ENCODE results near the gene TNNI3K.
"Not testable (repeated sequence)": the region's sequence is repeated elsewhere in the genome, so short reads cannot be mapped to it uniquely, and the experiment has no call there.

TNNI3K gene, protein sequence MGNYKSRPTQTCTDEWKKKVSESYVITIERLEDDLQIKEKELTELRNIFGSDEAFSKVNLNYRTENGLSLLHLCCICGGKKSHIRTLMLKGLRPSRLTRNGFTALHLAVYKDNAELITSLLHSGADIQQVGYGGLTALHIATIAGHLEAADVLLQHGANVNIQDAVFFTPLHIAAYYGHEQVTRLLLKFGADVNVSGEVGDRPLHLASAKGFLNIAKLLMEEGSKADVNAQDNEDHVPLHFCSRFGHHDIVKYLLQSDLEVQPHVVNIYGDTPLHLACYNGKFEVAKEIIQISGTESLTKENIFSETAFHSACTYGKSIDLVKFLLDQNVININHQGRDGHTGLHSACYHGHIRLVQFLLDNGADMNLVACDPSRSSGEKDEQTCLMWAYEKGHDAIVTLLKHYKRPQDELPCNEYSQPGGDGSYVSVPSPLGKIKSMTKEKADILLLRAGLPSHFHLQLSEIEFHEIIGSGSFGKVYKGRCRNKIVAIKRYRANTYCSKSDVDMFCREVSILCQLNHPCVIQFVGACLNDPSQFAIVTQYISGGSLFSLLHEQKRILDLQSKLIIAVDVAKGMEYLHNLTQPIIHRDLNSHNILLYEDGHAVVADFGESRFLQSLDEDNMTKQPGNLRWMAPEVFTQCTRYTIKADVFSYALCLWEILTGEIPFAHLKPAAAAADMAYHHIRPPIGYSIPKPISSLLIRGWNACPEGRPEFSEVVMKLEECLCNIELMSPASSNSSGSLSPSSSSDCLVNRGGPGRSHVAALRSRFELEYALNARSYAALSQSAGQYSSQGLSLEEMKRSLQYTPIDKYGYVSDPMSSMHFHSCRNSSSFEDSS

DNA sequence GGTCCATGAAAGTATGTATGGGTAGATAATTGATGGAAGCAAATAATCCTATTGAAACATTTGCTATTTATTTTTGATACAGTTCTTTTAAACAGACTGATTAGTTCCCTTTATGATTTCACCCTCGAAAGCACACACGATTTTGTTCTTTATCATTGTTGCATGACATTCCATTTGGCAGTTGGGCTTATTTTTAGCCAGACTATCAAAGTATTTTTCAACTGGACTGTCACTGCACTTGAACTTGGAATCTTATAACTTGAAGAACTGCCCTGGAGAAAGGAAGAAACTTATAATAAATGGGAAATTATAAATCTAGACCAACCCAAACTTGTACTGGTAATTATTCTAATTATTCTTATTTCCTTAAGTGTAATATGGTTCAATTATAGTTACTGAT lies at the start of gene TNNI3K:
TSS of gene TNNI3K (plus strand) at position 235 of the 400 bp plus-strand sequence. CDS start at position 300, 65 bp downstream.
- no peak for DNase-seq (ENCODE audit: low spot score)

DNA sequence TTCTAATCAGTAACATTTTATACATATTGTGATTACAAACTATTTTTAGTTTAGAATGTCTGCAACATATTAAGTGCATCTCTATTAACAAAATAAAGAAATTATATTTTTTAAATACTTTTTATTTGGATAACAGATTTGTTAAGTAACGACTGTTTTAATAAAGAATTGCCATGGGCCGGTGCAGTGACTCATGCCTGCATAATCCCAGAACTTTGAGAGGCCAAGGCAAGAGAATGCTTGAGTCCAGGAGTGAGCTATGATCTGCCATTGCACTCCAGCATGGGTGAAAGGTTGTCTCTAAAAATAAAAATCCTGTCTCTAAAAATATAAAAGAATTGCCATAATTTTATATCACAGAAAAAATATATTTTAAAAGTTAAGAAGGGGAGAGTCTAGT lies 41.3 kb upstream of the TNNI3K start:
- DNase-seq (ENCODE audit: low spot score) = no peak

DNA sequence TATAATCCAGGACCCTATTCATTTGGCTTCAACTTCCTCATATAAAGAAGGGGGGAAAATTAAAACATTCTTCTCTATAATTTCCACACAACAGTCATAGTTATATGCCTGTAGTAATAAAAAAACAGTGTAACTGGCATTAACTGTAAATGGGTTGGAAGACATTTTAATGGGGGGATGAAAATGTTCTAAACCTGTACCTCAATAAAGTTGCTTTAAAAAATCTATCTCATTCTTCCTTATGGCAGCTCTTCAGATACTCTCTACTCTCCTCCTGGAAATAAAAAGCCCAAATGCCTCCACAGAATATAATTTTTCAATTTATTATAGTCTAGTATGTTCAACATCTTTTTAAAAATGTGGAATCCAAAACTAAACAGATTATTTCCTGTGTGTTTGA lies 39.8 kb upstream of the TNNI3K start:
- DNase-seq (ENCODE audit: low spot score) = no peak

DNA sequence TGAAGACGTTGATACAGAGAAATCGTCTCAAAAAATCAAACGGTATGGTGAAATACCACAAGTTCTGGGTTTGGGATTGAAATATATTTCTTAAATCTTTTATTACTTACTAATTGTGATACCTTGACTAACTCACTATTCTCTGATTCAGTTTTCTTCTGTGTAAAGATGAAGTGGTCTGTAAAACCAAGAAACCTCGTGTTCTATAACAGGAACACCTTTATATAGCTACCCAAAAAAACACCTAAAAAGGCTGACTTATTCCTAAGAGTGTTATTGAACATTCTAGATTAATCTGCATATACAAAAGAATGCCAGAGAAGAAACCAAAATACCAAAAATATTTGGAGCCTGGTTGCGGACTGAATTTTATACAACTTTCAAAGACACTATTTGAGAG lies 37.9 kb upstream of the TNNI3K start:
- DNase-seq (ENCODE audit: low spot score) = no peak

DNA sequence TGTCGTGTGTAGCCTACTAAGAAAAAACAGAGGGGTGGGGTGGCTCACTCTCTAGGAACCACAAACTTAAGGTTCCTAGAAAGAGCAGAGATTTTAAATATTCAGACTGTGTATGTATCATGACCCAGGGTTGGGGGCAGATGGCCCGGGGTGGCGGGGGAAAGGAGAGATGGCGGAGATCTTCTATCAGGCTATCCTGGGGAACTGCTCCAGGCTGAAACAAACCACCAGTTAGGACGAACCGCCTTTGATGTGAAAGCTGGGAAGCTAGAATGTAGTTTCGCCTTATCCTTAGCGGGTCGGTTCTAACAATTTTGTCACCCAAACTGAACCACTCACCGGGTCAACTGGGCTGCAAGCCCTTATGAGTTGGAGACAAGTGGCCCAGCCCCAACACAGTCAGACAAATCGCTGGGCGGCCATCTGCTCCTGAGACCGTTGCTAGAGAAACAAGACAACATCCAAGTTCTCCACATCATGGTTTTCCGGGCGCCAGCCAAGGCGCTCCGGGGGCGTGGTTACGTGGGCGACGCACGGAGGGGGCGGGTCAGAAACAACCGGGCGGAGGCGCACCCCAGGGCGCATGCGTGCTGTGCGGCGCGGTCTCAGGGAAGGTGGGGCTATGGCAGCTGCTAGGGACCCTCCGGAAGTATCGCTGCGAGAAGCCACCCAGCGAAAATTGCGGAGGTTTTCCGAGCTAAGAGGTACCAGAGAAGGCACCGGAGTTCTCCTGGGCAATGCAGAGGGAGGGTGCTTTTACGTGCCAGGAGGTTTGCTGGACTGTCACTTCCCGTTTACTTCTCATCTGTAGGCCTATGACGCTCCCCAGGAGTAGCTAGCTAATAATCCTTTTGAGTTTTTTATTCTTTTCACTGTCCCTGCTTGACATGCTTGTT lies 37.3 kb upstream of the TNNI3K start, which contains the start of the genes FPGT and LRRIQ3:
TSS of gene FPGT (plus strand) at position 586 of the 896 bp plus-strand sequence. CDS start at position 623, 37 bp downstream.
TSS of gene LRRIQ3 (minus strand) at position 520 of the 896 bp plus-strand sequence. CDS start 14,492 bp downstream, outside the sequence.
- DNase-seq (ENCODE audit: low spot score) = peak; percentile 94

DNA sequence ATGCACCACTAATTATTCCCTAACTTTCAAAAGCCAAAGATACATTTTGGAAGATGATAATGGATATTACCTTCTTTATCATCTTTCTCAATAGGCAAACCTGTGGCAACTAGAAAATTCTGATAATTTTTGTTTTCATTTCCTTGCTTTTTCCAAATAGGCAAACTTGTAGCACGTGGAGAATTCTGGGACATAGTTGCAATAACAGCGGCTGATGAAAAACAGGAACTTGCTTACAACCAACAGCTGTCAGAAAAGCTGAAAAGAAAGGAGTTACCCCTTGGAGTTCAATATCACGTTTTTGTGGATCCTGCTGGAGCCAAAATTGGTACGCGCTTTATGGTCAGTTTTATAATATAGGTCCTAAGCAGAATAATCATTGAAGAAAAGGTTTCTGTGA lies 35.7 kb upstream of the TNNI3K start:
- no peak for DNase-seq (ENCODE audit: low spot score)

DNA sequence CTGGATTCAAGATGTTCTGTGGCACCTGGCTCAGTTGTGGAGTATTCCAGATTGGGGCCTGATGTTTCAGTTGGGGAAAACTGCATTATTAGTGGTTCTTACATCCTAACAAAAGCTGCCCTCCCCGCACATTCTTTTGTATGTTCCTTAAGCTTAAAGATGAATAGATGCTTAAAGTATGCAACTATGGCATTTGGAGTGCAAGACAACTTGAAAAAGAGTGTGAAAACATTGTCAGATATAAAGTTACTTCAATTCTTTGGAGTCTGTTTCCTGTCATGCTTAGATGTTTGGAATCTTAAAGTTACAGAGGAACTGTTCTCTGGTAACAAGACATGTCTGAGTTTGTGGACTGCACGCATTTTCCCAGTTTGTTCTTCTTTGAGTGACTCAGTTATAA lies 29.9 kb upstream of the TNNI3K start:
- no peak for DNase-seq (ENCODE audit: low spot score)

DNA sequence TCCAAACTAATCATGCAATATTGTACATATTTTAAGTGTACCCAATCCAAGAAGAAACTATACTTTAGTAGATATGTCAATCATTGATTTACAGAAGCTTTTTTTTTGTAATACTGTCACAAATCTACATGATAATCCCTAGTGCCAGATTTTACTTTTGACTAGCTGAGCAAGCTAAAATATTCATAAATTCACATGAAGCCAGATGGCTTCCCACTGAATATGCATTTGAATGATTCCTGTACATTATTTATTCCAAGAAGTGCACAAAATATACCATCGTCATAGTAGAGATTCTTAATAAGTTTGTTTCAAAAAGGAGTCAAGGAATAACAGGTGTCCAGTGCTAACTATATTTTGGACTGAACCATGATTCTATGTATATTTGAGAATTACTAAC lies 20.0 kb upstream of the TNNI3K start:
- no peak for DNase-seq (ENCODE audit: low spot score)

DNA sequence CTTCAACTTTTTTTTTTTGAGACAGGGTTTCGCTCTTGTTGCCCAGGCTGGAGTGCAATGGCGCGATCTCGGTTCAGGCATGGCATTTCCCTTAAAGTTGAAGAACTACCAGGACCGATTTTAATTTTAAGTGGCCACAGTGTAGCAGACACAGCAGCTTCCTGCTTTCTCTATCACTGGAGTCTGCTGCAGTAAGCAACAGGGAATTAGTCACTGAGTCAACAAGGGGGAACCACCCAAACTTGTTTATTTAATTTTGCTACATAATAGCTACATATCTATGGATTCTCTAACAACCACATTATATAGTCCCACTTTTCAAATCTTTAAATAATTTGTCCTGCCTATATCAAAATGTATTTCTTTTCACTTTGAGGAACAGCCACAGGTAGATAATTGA lies 12.5 kb upstream of the TNNI3K start:
- no peak for DNase-seq (ENCODE audit: low spot score)

DNA sequence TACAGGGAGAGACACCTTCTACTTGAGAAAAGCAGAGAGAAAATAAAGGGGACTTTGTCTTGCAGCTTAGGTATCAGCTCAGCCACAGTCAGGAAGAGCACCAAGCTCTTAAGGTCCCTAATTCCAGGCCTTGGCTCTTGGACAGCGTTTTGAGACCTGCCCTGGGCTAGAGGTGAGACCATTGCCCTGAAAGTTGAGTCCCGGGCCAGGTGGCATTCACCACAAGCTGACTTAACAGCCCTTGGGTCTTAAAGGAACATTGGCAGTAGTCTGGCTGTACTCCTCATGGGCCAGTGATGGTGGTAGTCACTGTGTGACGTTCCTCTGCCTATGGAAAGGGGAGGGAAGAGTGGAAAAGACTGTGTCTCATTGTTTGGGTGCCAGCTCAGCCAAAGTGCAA lies 11.7 kb upstream of the TNNI3K start:
- DNase-seq (ENCODE audit: low spot score) = no peak

DNA sequence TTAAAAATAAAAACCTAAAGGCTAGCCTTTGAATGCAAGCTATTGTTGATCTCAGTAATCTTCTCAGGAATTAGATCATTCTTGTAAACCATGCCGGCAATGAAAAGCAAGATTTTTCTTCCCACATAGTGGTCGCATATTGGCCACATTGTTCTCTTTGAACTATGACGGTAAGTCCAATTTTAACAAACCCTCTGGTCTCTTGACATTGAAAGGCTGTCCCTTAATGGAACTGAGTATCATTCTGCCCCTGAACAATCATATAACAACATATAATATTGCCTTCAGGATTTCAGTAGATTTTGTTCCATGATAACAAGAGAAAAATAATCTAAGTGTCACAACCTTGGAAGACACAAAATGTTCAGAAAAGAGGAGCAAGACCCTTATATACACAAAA lies 1.3 kb downstream of the TNNI3K start:
- no peak for DNase-seq (ENCODE audit: low spot score)

DNA sequence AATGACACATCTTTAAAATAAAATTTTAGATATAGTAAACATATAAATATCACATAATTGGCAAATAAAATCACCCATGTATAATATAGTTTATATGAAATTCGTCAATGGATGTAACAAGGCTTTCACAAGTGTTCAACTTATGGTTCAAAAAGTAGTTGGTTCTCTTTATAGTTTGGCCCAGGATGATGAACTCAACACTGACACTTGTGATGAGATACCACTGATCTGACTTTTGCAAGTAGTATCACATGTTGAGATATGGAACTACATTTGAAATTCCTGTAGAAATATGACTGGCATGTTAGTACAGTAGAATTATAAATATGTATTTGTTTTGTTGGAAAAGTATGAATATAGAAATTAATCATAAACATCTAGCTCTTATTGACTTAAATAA lies 1.8 kb downstream of the TNNI3K start:
- no peak for DNase-seq (ENCODE audit: low spot score)

DNA sequence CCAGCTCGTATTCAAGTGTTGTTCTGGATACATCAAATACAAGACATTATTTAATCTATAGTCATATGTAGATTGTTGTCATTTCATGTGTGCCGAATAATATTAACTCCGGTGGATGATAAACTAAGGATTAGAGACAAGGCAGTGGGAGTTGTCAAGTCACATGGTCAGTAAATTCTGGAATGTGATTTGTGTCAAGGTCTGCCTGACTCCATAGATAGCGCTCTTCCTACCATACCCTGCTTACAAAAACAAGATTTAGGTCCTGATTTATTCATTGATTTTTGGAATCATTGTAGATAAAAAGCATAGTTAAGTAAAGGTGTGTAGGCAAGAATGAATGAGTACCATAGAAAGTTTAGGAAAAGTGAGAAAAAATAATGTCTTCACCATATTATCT lies 2.6 kb downstream of the TNNI3K start:
- DNase-seq (ENCODE audit: low spot score) = no peak

DNA sequence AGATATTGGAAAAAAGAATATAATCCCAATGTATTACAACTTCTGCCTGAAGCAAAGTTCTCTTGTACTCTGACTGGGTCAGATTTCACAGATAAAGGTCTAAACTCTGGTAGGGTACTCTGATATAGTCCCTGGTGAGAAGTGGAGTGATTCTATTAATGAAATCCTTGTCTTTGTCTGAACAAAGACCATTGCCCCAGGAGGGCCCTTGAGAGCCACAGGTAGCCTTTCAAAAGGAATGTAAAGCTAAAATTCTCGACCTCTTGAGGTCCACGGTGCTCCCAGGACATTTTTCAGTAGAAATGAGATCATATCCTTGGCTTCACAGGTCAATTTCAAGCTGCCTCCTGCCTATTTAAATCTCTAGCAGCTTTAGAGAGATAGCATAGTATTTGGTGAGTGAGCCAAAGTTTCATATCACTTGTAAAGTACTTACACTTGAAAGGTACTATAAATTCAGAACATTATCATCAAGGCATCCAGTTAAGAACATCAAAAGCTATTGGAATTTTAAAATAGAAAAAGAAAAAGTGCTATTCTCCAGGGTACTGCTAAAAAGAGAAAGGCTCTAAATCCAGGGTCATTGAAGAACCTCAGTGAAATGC lies 10.1 kb downstream of the TNNI3K start:
- no peak for DNase-seq (ENCODE audit: low spot score)

DNA sequence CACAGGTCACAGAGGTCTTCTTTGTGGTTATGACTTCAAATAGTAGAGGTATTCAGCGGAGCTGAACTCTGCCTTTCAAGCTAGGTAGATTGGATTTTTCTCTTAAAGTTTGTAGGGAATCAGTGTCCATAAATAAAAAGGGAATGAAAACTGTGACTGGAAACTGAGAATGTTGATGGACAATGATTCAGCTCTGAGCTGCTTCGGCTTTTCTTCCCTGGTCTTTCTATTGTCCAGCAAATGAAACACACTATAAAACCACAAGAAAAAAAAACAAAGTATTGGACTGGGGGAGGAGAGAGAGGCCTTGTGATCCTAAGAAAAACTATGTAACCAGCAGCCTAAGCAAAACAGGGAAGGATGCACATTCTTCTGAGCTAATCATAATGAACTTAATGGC lies 11.1 kb downstream of the TNNI3K start:
- DNase-seq (ENCODE audit: low spot score) = no peak

DNA sequence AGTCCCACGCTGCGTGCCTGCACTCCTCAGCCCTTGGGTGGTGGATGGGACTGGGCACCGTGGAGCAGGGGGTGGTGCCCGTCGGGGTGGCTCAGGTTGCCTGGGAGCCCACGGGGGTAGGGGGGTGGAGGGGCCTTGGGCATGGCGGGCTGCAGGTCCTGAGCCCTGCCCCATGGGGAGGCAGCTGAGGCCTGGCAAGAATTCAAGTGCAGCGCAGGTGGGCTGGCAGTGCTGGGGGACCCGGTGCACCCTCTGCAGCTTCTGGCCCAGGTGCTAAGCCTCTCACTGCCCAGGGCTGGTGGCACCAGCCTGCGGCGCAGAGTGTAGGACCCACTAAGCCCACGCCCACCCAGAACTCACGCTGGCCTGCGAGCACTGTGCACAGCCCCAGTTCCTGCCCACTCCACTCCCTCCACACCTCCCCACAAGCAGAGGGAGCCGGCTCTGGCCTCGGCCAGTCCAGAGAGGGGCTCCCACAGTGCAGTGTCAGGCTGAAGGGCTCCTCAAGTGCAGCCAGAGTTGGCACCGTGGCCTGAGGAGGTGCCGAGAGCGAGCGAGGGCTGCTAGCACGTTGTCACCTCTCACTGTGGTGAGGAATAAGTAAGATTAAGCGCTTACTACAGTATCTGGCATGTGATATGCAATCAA lies 12.8 kb downstream of the TNNI3K start:
- DNase-seq (ENCODE audit: low spot score) = no peak

DNA sequence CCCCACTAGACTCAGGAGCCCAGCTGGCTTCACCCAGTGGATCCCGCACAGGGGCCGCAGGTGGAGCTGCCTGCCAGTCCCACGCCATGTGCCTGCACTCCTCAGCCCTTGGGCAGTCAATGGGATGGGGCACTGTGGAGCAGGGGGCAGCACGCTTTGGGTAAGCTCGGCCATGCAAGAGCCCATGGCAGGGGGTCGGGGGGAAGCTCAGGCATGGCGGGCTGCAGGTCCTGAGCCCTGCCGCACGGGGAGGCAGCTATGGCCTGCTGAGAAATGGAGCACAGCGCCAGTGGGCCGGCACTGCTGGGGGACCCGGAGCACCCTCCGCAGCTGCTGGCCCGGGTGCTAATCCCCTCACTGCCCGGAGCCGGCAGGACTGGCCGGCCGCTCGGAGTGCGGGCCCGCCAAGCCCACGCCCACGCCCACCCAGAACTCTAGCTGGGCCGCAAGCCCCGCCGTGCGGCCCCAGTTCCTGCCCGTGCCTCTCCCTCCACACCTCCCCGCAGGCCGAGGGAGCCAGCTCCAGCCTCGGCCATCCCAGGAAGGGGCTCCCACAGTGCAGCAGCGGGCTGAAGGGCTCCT lies 18.1 kb downstream of the TNNI3K start:
- DNase-seq (ENCODE audit: low spot score) = not testable (repeated sequence)

DNA sequence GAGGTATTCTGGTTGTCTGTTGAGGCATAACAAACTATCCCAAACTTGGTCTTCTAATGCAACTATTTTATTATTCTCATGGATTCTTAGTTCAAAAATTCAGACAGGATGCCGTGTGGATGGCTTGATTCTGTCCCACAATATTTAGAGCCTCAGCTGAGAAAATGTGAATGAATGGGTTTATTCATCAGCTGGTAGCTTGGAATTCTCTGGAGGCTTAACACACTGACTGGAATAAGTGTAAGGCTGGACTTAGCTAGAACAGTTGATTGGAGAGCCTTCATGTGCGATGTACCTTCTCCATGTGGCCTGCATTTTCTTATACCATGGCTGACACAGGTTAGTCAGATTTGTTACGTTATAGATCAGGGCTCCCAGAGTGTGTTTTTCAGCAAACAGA lies 30.8 kb downstream of the TNNI3K start:
- DNase-seq (ENCODE audit: low spot score) = no peak

DNA sequence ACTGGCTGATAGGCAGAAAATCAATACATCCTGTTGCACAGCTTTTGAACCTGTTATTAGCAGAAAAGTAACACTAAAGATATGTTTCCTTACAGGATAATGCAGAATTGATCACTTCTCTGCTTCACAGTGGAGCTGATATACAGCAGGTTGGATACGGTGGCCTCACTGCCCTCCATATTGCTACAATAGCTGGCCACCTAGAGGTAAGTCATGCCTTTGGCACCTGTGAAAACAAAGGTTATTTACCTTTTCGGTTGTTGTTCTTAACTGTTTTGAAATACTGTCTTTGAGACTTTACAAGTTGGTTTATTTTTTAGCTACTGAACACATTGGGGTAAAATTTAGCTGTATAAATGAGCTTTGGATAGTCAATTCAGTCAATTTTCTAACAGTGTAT lies 36.3 kb downstream of the TNNI3K start:
- DNase-seq (ENCODE audit: low spot score) = no peak

DNA sequence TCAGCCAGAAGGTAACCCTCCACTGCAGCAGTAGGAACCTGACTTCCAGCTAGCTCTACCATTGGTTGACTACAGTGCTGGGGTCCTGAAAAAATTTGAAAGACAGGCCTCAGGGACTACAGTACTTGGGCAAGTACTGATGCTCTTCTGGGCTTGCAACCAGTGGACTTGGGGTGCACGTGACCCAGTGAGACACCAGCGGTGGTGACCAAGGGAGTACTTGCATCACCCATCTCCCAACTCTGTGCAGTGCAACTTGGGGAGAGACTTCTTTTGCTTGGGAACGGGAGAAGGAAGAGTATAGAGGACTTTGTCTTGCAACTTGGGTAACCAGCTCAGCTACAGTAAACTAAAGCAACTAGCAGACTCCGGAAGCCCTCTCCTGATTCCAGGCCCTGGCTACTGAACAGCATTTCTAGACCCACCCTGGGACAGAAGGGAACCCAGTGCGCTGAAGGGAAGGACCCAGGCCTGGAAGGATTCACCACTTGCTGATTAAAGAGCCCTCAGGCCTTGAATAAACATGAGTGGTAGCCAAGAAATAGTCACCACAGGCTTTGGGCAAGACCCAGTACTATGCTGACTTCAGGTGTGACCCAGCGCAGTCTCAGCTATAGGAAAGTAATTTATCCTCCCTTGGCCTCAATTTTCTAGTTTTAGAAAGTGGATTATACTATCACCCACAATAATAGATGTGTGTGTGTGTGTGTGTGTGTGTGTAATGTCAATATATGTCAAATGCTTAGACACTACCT lies 45.6 kb downstream of the TNNI3K start:
- DNase-seq (ENCODE audit: low spot score) = no peak
